CD4-positive, alpha-beta memory T cell (primary cell): ENCODE measurements around the gene TMOD4. TPM values are rescaled to one million over a fixed set of nuclear protein-coding genes. Genes with fewer than 3 reads are reported as not detected.

ENCODE experiments used
- polyA plus RNA-seq, 2 donors: library from polyadenylated mRNA; unstranded; fragments of 300-500 nt; fragmentation: Illumina TruSeq; gene quantifications; one replicate each; pipeline ENCODE4 v1.2.3, GENCODE V29; 2021
- total RNA-seq, 2 experiments: library from RNA; stranded (reverse); gene quantifications; one replicate each; pipeline ENCODE4 v1.2.3, GENCODE V29; 2021

The TMOD4 gene
- total and polyA plus RNA-seq, 4 experiments from 2014 or later: 6.4 TPM; not detected in 2

Other genes with a start within 250 kb of the TMOD4 start
- 10 to 100 TPM; 71.4 to 72.6 TPM for gene SETDB1, start 249.6 kb downstream of the TMOD4 start, total RNA-seq
- gene SETDB1, start 249.6 kb downstream of the TMOD4 start, polyA plus RNA-seq: 10 to 100 TPM in 1 of 2 donors, 1 to 10 TPM in 1; 9.8 to 14.2 TPM
- 100 to 1,000 TPM; 145 to 149 TPM for gene CERS2, start 201.1 kb downstream of the TMOD4 start, total RNA-seq
- 100 to 1,000 TPM; 184 to 206 TPM for gene CERS2, start 201.1 kb downstream of the TMOD4 start, polyA plus RNA-seq
- gene ANXA9, start 193.7 kb downstream of the TMOD4 start, total RNA-seq: under 1 TPM in 1 of 2 experiments, not detected in 1; 0.17 TPM
- under 1 TPM; 0.23 to 0.33 TPM for gene ANXA9, start 193.7 kb downstream of the TMOD4 start, polyA plus RNA-seq
- 10 to 100 TPM; 31.4 to 32.1 TPM for gene MINDY1, start 169.1 kb downstream of the TMOD4 start, total RNA-seq
- gene MINDY1, start 169.1 kb downstream of the TMOD4 start, polyA plus RNA-seq: 10 to 100 TPM in 1 of 2 donors, 1 to 10 TPM in 1; 6.5 to 17.6 TPM
- gene PRUNE1, start 167.5 kb downstream of the TMOD4 start, total RNA-seq: 10 to 100 TPM; 35.0 to 38.9 TPM
- 10 to 100 TPM; 52.6 to 59.0 TPM for gene PRUNE1, start 167.5 kb downstream of the TMOD4 start, polyA plus RNA-seq
- gene BNIPL, start 139.4 kb downstream of the TMOD4 start, total RNA-seq: 1 to 10 TPM; 4.6 to 8.3 TPM
- gene BNIPL, start 139.4 kb downstream of the TMOD4 start, polyA plus RNA-seq: not detected
- gene C1orf56, start 128.2 kb downstream of the TMOD4 start, total RNA-seq: 1 to 10 TPM; 2.4 to 3.5 TPM
- 1 to 10 TPM; 1.4 to 3.6 TPM for gene C1orf56, start 128.2 kb downstream of the TMOD4 start, polyA plus RNA-seq
- gene CDC42SE1, start 116.4 kb downstream of the TMOD4 start, total RNA-seq: 100 to 1,000 TPM; 478 to 483 TPM
- gene CDC42SE1, start 116.4 kb downstream of the TMOD4 start, polyA plus RNA-seq: 100 to 1,000 TPM in 1 of 2 donors, 10 to 100 TPM in 1; 66.2 to 100 TPM
- gene MLLT11, start 115.6 kb downstream of the TMOD4 start, total RNA-seq: 1 to 10 TPM; 4.5 to 4.9 TPM
- gene MLLT11, start 115.6 kb downstream of the TMOD4 start, polyA plus RNA-seq: 1 to 10 TPM; 3.6 to 3.9 TPM
- 10 to 100 TPM; 36.8 to 42.8 TPM for gene GABPB2, start 105.2 kb downstream of the TMOD4 start, total RNA-seq
- gene GABPB2, start 105.2 kb downstream of the TMOD4 start, polyA plus RNA-seq: 10 to 100 TPM in 1 of 2 donors, 1 to 10 TPM in 1; 4.9 to 14.2 TPM
- 1 to 10 TPM; 7.6 to 8.2 TPM for gene SEMA6C, start 29.4 kb downstream of the TMOD4 start, total RNA-seq
- gene SEMA6C, start 29.4 kb downstream of the TMOD4 start, polyA plus RNA-seq: 1 to 10 TPM in 1 of 2 donors, under 1 TPM in 1; 0.54 to 2.1 TPM
- 10 to 100 TPM; 45.9 to 49.7 TPM for gene TNFAIP8L2, start 19.3 kb downstream of the TMOD4 start, total RNA-seq
- 10 to 100 TPM; 10.8 to 42.3 TPM for gene TNFAIP8L2, start 19.3 kb downstream of the TMOD4 start, polyA plus RNA-seq
- gene LYSMD1, start 10.1 kb downstream of the TMOD4 start, total RNA-seq: 1 to 10 TPM; 1.0 to 1.3 TPM
- gene LYSMD1, start 10.1 kb downstream of the TMOD4 start, polyA plus RNA-seq: under 1 TPM in 1 of 2 donors, not detected in 1; 0.59 TPM
- 10 to 100 TPM; 57.4 to 61.4 TPM for gene SCNM1, start 9.8 kb downstream of the TMOD4 start, total RNA-seq
- 10 to 100 TPM; 76.5 to 80.9 TPM for gene SCNM1, start 9.8 kb downstream of the TMOD4 start, polyA plus RNA-seq
- gene VPS72, start 14.2 kb upstream of the TMOD4 start, total RNA-seq: 10 to 100 TPM; 68.1 to 68.4 TPM
- gene VPS72, start 14.2 kb upstream of the TMOD4 start, polyA plus RNA-seq: 100 to 1,000 TPM in 1 of 2 donors, 10 to 100 TPM in 1; 80.6 to 102 TPM
- gene PIP5K1A, start 22.6 kb upstream of the TMOD4 start, total RNA-seq: 10 to 100 TPM; 50.8 to 53.1 TPM
- 10 to 100 TPM; 13.7 to 16.2 TPM for gene PIP5K1A, start 22.6 kb upstream of the TMOD4 start, polyA plus RNA-seq
- gene PSMD4, start 78.8 kb upstream of the TMOD4 start, total RNA-seq: 100 to 1,000 TPM; 143 to 151 TPM
- gene PSMD4, start 78.8 kb upstream of the TMOD4 start, polyA plus RNA-seq: 100 to 1,000 TPM; 242 to 380 TPM
- gene ZNF687, start 106.3 kb upstream of the TMOD4 start, total RNA-seq: 10 to 100 TPM; 39.2 to 39.3 TPM
- gene ZNF687, start 106.3 kb upstream of the TMOD4 start, polyA plus RNA-seq: 1 to 10 TPM in 1 of 2 donors, under 1 TPM in 1; 0.36 to 1.3 TPM
- 10 to 100 TPM; 87.2 to 97.4 TPM for gene PI4KB, start 151.4 kb upstream of the TMOD4 start, total RNA-seq
- 10 to 100 TPM; 56.6 to 68.8 TPM for gene PI4KB, start 151.4 kb upstream of the TMOD4 start, polyA plus RNA-seq
- gene RFX5, start 171.3 kb upstream of the TMOD4 start, total RNA-seq: 10 to 100 TPM; 56.3 to 64.3 TPM
- 10 to 100 TPM; 32.1 to 33.6 TPM for gene RFX5, start 171.3 kb upstream of the TMOD4 start, polyA plus RNA-seq
- not detected for gene SELENBP1, start 196.7 kb upstream of the TMOD4 start, total RNA-seq
- not detected for gene SELENBP1, start 196.7 kb upstream of the TMOD4 start, polyA plus RNA-seq
- gene PSMB4, start 223.6 kb upstream of the TMOD4 start, total RNA-seq: 100 to 1,000 TPM; 189 to 202 TPM
- gene PSMB4, start 223.6 kb upstream of the TMOD4 start, polyA plus RNA-seq: 10 to 100 TPM; 68.2 to 85.7 TPM